Measurements from ENCODE around the gene NGEF.

NGEF gene

DNA sequence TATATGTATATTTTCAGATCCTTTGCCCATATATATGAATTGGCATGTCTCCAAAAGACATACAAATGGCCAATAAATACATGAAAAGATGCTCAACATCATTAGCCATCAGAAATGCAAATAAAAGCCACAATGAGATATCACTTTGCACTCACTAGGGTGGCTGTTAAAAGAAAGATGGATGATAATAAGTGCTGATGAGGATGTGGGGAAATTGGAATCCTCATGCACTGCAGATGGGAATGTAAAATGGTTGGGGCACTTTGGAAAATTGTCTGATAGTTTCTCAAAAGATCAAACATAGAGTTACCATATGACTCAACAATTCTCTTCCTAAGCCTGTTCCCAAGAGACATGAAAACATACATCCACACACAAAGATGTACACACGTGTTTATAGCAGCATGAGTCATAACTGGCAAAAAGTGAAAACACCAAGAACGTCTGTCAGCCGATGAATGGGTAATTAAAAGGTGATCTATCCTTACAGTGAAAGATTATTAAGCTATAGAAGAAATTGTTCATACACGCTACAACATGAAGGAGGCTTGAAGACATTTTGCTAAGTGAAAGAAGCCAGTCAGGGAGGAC, 19.7 kb downstream of the NGEF start:
- DNase-seq, result no peak

DNA sequence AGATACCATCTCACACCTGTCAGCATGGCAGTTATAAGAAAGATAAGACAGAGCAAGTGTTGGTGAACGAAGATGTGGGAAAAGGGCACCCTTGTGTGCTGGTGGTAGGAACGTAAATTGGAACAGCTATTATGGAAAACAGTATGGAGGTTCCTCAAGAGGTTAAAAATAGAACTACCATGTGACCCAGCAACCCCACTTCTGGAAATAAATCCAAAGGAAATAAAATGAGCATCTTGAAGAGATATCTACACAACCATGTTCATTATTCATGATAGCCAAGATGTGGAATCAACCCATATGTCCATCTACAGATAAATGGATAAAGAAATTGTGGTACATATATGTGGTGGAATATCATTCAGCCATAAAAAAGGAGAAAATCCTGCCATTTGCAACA, 26.9 kb downstream of the NGEF start:
- DNase-seq, result no peak

DNA sequence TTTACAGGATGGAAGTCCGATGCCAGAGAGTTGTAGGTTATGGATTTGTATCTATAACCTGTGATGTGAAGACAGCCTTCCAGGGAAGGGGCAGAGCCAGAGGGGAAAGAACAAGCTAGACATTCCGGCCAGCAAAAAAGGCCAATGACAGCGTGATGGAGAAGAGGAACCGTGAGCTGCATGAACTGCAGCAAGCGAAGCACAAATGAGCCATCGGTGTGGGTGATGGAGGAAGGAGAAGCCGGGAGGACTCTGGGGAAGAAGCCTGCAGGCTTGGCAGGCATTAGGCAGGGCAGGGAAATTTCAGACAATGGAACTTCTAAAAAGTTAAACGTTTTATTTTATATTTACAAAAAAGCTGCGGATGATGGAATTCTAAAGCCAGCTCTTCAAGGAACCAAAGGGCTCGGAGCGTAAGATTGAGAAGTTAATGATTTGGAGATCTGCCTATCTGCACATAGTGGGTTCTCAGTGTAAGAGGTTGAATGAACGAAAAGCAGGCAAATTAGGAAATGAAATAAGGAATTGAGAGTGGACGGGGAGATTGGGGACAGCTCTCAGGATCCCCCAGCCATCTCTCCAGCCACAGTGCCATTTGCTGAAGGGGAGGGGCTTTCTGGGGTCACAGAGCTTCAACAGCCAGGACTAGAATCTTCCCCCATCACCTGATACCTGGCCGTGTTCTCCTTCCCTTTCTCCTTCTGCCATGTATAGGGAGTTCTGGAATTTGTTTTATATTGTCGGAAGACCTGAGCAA, 28.4 kb downstream of the NGEF start:
- DNase-seq, result no peak

DNA sequence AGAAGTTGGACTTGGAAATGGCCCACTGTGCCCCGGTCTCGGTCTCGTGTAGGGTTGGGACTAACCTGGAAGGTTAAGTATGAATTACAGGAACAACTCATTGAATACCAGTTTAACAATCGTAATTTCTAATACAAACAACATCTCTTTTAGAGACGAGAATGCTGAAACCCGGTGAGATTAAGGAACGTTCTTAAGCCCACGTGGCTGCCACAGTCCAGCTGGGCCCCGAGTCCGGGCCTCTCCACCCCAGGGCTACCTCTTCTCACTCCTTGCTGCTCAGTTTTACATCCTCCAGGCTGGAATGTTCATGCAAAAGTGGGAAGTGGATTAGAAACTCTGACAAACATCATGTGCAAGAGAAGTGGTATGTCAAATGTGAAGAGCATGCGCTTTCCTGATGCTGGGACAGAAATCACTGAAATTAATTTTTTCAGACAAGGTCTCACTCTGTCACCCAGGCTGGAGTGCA, 29.4 kb downstream of the NGEF start:
- no peak for DNase-seq

DNA sequence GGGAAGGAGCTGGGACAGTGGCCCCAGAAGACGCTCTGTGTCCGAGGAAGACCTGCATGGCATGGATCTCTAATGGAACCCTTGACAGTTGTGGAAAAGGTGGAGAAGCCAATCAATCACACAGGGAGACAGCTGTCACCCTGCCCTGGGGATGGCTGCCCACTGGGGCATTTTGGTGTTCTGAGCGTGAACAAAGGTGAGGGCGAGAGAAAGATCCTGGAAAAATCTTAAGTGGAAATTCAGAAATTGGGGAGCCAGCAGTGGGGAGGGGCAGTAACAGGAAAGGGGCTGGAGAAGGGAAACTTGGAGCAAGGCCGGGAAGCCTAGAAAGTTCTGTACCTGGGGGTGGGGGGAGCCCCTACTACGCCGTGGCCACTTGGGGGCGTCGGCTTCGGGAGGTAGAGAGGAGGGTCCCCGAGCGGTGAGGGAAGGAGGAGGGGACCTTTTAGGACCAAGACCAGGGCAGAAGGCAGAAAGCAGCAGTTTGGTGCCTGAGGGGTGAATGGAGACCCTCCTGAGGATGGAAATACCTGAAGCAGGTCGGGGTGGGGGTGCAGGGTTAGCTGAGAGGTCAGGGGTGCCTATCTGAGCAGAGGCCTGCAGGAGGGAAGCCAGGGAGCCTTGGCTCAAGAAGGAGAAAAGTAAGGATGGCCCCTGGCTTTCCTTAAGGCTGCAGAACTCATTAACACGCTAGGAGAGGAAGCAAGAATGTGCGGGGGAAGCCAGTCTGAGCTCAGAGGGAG, 30.0 kb downstream of the NGEF start:
- DNase-seq, result no peak

DNA sequence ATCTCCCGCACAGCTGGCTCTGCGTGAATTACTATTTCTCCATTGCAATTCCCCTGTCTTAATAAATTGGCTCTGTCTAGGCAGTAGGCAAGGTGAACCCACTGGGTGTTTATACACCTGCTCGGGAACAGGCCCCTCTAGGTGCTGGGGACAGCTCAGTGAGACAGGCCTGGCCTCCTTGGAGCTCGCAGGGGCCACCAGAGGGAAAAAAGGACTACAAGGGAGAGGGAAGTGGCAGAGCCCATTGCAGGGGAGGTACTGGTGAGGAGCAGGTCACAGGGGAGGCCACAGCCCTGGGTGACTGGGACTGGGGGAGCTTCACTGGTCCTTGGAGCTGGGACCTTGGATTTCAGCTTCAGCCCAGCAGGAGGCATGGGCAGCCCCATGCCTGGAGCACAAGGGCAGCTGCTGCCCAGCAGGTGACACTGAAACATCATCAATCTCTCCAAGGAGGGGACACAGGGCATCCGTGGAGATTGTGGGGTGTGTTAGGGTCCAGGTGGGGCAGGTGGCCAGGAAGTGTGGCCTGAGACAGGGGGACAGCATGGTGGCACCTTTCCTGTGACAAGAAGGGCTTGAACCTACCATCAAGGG, 31.2 kb downstream of the NGEF start:
- DNase-seq, result no peak

DNA sequence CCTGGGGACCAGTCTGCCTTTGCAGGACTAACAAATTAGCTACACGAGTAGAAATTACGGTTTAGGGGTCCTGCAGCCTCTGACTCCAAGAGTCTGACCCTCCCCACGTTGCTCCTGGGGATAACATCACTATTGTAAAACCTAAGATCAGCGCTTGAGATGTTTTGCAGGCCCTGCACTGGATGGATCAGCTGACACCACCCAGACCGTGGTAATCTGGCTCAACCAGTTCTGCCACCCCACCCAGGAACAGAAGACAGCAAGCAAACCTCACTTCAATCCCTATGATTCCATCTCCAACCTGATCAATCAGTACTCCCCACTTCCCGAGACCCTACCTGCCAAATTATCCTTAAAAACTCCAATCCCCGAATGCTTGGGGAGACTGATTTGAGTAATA, 31.7 kb downstream of the NGEF start:
- DNase-seq, result no peak

DNA sequence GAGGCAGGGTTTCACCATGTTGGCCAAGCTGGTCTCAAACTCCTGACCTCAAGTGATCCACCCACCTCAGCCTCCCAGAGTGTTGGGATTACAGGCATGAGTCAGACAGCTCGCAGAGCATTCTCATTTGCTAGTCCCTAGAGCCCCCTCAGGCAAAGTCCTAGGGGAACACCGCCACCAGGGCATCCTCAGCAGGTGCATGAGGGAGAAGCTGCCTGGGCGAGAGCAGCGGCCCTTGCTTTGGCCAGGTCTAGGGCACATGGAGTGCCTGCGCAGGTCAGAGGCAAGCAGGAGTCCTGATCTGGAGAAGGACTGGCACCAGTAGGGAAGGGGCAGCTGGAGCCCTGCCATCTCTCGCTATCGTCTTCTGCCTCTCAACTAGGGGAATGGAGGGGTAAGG, 32.4 kb downstream of the NGEF start:
- DNase-seq, result no peak

DNA sequence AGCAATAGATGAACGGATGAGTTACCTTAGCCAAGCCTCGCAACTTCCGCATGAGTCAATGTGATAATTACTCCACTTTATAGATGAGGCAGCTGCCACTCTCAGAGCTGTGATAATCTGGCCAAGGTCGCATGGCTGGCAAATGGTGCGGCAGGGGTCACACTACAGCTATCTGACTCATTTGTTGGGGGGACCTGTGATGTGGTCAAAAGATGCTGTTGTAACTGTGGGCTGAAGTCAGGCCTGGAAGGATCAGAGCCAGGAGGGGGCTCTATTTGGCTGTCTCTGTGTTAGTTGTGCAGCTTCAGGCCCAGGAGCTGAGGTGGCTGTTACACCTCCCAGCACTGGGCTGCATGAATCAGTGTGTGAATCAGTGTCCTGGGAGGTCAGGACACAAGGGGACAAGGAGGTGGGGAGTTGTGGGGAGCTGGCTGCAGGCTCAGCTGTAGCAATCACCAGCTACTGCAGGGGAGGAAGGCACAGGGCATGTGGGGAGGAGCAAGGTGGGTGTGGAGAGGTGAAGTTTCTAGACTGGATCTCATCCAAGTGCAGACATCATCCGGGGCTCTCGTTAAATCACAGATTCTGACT, 33.1 kb downstream of the NGEF start:
- no peak for DNase-seq

DNA sequence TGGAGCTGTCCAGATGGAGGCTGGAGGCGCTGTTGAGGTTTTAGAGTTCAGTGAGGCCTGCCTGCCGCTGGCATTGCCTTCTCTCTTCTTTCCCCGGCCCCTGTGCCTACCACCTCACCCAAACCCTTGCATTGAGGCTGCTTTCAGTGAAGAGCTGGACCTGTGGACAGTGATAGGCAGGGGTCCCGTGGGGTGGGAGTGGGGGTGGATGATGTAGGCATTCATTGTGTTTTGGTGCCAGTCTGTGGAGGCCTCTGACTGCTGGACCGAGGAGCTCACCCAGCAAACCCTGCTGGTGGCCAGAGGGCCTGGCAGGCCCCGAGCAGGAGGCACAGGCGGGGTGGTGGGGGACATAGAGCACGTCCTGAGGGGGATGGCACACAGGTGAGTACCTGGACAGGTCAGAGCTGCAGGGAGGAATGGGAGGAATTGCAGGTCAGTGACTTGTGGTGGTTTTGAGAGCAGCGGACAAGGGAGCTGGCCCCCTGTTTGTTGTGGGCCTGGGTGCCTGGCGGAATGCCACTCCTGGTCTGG, 35.6 kb downstream of the NGEF start:
- DNase-seq, result no peak

DNA sequence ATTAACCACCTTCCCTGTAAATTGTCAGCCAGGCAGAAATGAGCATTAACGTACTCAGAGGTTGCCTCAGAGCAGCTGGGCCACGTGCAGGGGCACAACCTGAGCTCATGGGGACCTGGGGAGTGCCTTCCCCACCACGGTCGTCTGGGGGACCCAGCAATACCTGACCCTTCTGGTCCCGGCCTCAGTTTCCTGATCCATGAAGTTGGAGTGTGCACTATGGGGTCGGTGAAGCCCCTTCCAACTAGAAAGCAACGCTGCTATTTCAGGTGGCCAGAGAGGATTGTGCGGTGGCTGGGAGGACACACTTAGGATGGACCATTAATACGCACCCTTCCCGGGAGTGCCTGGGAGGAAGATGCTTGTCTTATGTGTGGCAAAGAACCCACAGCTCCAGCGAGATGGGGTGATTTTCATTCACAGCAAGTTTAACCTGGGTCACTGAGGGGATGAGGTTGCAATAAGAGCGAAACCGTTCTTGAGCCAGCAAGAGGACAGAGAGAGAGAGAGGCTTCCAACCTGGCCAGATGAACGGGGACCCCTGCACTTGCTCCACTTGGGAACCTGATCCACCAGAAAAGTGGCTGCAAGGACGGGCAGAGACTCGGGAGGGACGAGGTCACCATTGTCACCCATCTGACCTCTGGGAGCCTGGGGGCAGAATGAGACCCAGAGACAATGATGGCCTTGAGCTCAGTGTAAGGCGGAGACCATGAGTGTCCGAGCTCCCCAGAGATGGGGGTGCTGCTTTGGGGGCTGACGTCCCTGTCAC, 36.2 kb downstream of the NGEF start:
- DNase-seq, result no peak

DNA sequence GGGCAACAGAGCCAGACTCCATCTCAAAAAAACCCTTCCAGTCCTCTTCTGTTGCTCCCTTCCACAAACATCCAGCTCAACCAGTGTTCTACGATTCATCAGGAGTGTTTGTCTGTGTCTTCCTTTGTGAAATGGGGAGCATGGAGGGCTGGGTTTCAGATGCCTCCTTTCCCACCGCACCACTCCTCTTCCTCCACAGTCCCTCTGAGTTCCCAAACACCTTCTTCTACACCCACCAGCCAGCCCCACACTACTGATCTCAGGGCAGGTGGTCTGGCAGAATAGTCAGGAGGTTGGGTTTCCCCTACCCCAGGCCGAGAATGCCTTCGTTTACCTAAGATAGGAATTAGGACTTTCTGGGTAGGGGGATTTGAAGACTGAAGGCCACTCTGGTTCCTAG, 36.9 kb downstream of the NGEF start:
- no peak for DNase-seq

DNA sequence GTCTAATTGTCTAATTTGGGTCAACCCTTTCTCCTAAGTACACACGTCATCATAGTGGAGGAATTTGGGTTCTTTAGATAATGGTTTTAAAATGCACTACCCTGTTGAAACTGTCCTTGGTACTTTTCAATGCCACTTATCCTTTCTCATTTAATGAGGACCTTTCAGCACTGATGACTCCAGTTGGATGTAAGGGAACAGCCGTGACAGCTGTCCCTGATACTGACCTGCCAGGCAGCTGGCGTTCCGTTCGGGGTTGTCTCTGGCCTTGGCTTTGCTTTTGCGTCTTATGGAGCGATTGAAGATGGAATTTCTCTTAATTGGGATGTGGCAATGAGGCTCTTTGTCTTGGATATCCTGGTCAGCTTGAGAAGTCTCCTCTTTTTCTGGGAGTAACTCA, 38.7 kb downstream of the NGEF start:
- no peak for DNase-seq

DNA sequence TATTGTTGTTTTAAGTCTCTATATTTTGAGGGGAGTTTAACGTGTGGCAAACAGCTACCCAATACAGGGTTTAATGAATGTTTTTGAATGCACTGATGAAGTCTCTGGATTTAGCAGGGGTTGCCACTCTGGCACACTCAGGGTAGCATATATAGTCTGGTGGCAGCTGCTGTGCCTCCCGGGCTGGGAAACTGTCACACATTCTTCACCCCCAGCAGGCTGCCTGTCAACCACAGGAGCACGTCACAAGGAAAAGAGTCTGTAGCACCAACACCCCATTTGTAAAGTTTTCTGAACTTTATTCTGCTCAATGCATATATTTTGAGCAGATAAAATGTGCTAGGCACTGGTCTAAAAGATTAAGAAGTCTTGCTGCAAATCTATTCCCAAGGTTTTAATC, 39.3 kb downstream of the NGEF start:
- no peak for DNase-seq

DNA sequence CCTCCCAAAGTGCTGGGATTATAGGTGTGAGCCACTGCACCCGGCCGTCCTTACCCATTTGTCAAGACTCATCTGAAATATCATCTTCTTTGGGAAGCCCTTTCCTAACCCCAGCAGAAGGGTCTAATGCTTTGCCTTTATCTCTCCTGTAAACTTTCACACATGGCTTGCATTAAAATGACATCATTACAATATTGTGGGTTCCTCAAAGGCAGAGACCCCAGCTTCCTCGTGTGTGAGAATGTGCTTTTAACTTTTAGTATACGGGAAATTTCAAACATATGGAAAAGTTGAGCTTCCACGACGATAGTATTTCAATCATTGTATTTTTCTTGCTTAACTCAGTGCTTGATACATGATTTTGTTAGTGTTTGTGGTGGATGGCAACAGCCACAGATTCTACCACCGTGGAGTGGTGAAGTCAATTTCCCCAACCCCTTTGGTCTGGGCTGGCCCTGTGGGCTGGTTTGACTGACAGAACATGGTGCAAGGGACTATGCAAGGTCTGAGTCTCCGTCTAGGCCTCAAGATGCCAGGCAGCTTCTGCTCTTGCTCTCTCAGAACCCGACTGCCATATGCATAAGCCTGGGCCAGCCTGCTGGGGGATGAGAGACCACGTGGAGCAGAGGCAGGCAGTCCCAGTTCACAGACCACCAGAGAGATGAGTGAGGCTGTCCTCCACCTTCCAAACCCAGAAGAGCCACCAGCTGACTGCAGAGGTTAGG, 39.9 kb downstream of the NGEF start:
- DNase-seq, result no peak

DNA sequence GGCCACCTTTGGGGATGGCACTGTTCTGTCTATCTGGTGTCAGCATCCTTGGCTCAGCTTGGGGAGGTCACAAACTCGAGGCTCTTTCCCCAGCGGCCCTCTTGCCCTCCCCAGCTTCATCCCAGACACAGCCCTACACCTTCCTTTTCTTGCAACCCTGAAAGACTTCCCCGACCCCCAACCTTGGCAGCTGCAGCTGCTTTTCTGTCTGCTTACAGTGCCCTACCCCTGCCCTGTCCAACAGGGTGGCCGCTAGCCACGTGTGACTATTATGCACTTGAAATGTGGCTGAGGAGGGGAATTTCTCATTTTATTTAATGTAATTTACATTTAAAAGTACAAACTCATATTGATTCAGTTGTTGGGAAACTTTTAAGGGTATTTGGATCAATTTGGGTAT, 41.3 kb downstream of the NGEF start:
- DNase-seq, result no peak

DNA sequence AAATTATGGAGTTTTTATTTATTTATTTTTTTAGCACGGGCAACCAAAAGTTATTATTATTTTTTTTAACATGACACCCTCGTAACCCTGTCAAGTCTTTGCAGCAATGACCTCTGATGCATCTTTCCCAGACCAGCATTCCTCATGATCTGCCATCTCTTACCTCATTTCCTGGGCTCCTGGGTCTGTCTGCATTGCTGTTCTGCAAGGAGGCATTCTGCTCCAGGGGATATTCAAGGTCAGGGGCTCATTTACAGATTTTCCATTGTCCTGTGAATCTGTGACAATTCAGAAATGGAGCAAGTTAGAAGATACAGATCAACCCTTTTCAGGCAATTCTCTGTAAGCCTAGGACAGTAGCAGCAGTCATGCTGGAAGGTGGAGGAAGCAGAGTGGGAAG, 43.0 kb downstream of the NGEF start:
- no peak for DNase-seq

DNA sequence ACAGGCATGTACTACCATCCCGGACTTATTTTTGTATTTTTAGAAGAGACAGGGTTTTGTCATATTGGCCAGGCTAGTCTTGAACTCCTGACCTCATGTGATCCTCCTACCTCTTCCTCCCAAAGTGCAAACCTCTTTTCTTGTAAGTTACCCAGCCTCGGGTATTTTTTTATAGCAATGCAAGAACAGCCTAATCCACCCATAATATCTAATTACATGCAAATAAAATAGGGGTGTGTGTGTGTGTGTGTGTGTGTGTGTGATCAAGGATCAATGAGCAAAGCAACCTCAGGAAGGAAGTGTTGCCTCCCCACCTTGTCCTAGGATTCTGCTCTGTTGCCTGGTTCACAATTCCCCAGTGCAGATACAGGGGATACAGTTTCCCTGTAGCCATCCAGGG, 45.6 kb downstream of the NGEF start:
- no peak for DNase-seq

DNA sequence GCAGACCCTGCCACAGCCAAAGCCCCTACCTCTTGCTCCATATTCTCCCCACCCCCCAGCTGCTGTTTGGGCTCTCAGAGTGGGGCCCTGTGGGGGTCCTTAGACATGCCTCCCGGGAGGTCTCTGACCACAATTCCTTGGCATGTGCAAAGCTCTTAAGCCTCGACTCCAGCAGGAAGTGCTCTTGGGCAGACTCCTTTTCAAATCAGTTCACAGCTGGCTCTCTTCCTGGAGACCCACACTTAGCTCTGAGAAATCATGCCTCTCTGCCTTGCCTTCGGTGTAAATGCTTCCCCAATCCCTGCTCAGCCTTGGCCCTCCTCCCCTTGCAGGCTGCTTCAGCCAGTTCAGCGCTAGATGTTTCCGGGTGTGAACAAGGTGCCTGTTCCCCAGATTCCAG, 46.9 kb downstream of the NGEF start:
- no peak for DNase-seq

DNA sequence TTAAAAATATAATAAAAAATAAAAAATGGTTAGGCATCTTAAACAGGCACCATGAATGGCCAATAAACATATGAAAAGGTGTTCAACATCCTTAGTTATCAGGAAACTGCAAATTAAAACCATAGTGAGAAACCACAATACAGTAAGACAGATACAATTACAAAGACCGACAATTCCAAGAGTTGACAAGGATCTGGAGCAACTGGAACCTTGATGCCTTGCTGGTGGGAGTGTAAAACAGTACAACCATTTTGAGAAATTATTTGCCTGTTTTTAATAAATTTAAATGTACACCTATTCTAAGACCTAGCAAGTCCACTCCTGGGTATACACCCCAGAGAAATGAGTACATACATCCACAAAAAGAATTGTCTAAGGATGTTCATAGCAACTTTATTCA, 49.1 kb downstream of the NGEF start:
- no peak for DNase-seq

DNA sequence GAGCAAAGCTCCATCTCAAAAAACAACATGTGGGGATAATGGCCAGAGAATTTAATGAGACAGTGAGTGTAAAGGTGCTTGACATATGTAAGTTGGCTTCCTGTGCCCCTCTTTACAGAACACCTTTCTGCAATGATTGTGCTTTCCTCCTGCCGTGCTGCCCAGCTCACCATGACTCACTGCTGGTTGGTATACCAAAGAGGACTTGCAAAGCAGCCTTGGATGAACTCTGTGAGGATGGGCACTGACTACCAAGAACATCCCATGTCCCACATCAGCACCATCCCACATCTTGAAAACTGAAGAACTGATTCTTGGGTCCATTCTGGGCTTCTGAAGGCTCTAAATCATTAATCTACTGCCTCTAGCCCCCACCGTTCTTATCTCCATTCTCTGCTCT, 52.2 kb downstream of the NGEF start:
- DNase-seq, result no peak

DNA sequence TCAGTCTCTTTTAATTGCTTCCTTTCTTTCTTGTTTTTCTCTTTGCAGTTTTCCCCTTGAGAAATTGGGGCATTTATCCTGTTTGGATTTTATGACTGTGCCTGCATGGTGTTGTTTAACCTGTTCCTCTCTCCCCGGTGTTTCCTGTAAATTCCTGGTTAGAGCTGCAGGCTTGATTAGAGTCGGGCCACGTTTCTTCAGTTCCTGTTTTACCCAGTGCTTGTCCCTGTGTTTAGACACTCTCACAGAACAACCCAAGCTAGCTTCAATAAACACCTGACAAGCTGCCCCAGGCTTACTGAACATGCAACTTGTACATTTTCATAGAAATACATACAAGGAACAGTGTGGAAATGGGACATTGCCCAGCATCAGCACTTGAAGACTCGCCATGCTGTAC, 53.9 kb downstream of the NGEF start:
- DNase-seq, result no peak

All from activated T-cell treated with anti-CD3 and anti-CD28 coated beads for 4 hours (primary cell).